ENCODE results near the gene DYNLT1. TPM values are rescaled to one million over a fixed set of nuclear protein-coding genes. Genes with fewer than 3 reads are reported as not detected.
A peak's percentile ranks its signal among the peaks of the same experiment; 100 is the strongest.

DYNLT1 gene
- total and polyA plus RNA-seq, 2 of the 13 experiments (the other 11 are each of a cell fraction or from before 2014, with no cell fraction given) = 108 to 171 TPM

- no peaks in the 10 kb centered on the region for H3K9me3 ChIP-seq (ENCODE audit: low read length)
- no peak overlapping the region for H3K4me2 ChIP-seq (ENCODE audit: low read depth, low read length)
- intact Hi-C loops (cut with micrococcal nuclease; ENCODE audit: unreplicated experiment) (no loop called here), in situ Hi-C loops (cut with HindIII; ENCODE audit: extremely low pct_ligation_motif_present, low pct_unique_long_range_greater_than_20kb) (no loop called here)
- 67% methylated on average over 20 of the region's 20 CpGs for WGBS (ENCODE audit: low lambda C conversion rate)
- no peak overlapping the region for H3K9ac ChIP-seq (ENCODE audit: insufficient read depth, low read depth, low read length)
- peaks cover 56% of the 10 kb centered on the region for H3K4me1 ChIP-seq (ENCODE audit: insufficient read depth, low read length)
- peaks cover 31% of the 10 kb centered on the region for H4K20me1 ChIP-seq (ENCODE audit: insufficient read depth, low read length)
- no peak overlapping the region for H3K4me3 ChIP-seq (replicated peaks in 1 of 3; ENCODE audit: insufficient read depth in 1 of 3, low read depth in 2 of 3, low read length in 3 of 3)
- ATAC-seq = peak; percentile 76
- BruUV-seq (replicated peaks) = no TSS peak
- H3K36me3 ChIP-seq (replicated peaks in 1 of 2; ENCODE audit: control insufficient read depth in 1 of 2, insufficient read depth in 2 of 2, low read length in 2 of 2) = peaks cover 66 to 86% of the 10 kb centered on the region in 2 experiments
- ChIA-PET POLR2A (no interaction called here), CTCF (ENCODE audit: low intra/inter-chr PET ratio, low total read pairs) (interaction anchor here (1.5 kb wide), 1 partner anchor 61 kb away, joined by 7 read pairs; no protein-coding TSS in a partner anchor)
- peak; percentile 82 for FAIRE-seq
- no peaks in the 10 kb centered on the region for H3K79me2 ChIP-seq (ENCODE audit: insufficient read depth, low read length)
- no peak overlapping the region for H2AFZ ChIP-seq (ENCODE audit: low read length)
- H3K27ac ChIP-seq (ENCODE audit: extremely low read length, insufficient read depth, low read length) = peak overlapping the region; percentile 42
- peak; percentile 71 for DNase-seq (ENCODE audit: low spot score)
- no peaks in the 10 kb centered on the region for H3K27me3 ChIP-seq (ENCODE audit: control insufficient read depth in 1 of 2, insufficient read depth in 2 of 2, low read length in 2 of 2)
- TF ChIP-seq ZNF672 (CRISPR knock-in tag; IDR thresholded peaks at IDR 0.05) (no peak), PHF5A (CRISPR knock-in tag; IDR thresholded peaks at IDR 0.05; ENCODE audit: low read depth, unreplicated experiment) (no peak), ZNF503 (CRISPR knock-in tag; IDR thresholded peaks at IDR 0.05) (no peak), ERF (CRISPR knock-in tag; IDR thresholded peaks at IDR 0.05) (peak; percentile 43; the same call in 1 of the 2 replicates), TEAD3 (CRISPR knock-in tag; optimal IDR thresholded peaks at IDR 0.05; ENCODE audit: borderline replicate concordance) (no peak), ZSCAN20 (CRISPR knock-in tag; IDR thresholded peaks at IDR 0.05; ENCODE audit: borderline replicate concordance) (no peak), ZFP36L1 (CRISPR knock-in tag; IDR thresholded peaks at IDR 0.05) (no peak), TP53 (CRISPR knock-in tag; conservative IDR thresholded peaks at IDR 0.05) (no peak), ZNF280D (CRISPR knock-in tag; IDR thresholded peaks at IDR 0.05) (0 out of 2 replicates have a peak, but pooled peaks have one; percentile 30), ZNF496 (CRISPR knock-in tag; IDR thresholded peaks at IDR 0.05; ENCODE audit: insufficient replicate concordance) (no peak), ZNF17 (CRISPR knock-in tag; IDR thresholded peaks at IDR 0.05) (no peak), RBFOX2 (IDR thresholded peaks at IDR 0.05; ENCODE audit: low read depth, low read length) (no peak), RAD51 (IDR thresholded peaks at IDR 0.05; ENCODE audit: borderline replicate concordance) (no peak)
- TF ChIP-seq, protein P1, sequence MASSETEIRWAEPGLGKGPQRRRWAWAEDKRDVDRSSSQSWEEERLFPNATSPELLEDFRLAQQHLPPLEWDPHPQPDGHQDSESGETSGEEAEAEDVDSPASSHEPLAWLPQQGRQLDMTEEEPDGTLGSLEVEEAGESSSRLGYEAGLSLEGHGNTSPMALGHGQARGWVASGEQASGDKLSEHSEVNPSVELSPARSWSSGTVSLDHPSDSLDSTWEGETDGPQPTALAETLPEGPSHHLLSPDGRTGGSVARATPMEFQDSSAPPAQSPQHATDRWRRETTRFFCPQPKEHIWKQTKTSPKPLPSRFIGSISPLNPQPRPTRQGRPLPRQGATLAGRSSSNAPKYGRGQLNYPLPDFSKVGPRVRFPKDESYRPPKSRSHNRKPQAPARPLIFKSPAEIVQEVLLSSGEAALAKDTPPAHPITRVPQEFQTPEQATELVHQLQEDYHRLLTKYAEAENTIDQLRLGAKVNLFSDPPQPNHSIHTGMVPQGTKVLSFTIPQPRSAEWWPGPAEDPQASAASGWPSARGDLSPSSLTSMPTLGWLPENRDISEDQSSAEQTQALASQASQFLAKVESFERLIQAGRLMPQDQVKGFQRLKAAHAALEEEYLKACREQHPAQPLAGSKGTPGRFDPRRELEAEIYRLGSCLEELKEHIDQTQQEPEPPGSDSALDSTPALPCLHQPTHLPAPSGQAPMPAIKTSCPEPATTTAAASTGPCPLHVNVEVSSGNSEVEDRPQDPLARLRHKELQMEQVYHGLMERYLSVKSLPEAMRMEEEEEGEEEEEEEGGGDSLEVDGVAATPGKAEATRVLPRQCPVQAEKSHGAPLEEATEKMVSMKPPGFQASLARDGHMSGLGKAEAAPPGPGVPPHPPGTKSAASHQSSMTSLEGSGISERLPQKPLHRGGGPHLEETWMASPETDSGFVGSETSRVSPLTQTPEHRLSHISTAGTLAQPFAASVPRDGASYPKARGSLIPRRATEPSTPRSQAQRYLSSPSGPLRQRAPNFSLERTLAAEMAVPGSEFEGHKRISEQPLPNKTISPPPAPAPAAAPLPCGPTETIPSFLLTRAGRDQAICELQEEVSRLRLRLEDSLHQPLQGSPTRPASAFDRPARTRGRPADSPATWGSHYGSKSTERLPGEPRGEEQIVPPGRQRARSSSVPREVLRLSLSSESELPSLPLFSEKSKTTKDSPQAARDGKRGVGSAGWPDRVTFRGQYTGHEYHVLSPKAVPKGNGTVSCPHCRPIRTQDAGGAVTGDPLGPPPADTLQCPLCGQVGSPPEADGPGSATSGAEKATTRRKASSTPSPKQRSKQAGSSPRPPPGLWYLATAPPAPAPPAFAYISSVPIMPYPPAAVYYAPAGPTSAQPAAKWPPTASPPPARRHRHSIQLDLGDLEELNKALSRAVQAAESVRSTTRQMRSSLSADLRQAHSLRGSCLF (CRISPR knock-in tag; IDR thresholded peaks at IDR 0.05; ENCODE audit: borderline replicate concordance) = no peak
These were observed 14.9 kb downstream of the DYNLT1 start for GRCh38 chr6:158629367-158630221.
